SK-N-SH (cell line): ENCODE results near the gene NOP9.
"Not testable (repeated sequence)": the region's sequence is repeated elsewhere in the genome, so short reads cannot be mapped to it uniquely, and the experiment has no call there.

ENCODE experiments used
- FOXM1 ChIP-seq: IDR thresholded peaks from 2 replicates; pipeline ENCODE4 v1.4.0; 2012; ENCODE audit warnings: low read depth, mild to moderate bottlenecking
- USF2 ChIP-seq: fragments of 150-350 bp; IDR thresholded peaks from 2 replicates; pipeline ENCODE4 v1.6.1; 2017; ENCODE audit warnings: antibody characterized with exemption, low read length, low read depth, borderline replicate concordance
- TF ChIP-seq, protein P1 (sequence below): IDR thresholded peaks from 2 replicates; pipeline ENCODE4 v1.6.1; 2012; ENCODE audit warnings: mild to moderate bottlenecking, low read depth, low read length, moderate library complexity

DNA sequence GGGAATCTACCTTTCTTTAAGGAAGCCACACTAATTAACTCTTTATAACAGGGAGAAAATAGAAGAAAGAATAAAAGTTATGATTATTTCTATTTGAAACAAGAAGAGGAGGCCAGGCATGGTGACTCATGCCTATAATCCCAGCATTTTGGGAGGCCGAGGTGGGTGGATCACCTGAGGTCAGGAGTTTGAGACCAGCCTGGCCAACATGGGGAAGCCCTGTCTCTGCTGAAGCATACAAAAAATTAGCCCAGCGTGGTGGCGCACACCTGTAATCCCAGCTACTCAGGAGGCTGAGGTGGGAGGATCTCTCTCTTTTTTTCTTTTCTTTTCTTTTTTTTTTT, 54.8 kb downstream of the NOP9 start:
- TF ChIP-seq FOXM1, USF2: not testable (repeated sequence)
- TF ChIP-seq, protein P1, sequence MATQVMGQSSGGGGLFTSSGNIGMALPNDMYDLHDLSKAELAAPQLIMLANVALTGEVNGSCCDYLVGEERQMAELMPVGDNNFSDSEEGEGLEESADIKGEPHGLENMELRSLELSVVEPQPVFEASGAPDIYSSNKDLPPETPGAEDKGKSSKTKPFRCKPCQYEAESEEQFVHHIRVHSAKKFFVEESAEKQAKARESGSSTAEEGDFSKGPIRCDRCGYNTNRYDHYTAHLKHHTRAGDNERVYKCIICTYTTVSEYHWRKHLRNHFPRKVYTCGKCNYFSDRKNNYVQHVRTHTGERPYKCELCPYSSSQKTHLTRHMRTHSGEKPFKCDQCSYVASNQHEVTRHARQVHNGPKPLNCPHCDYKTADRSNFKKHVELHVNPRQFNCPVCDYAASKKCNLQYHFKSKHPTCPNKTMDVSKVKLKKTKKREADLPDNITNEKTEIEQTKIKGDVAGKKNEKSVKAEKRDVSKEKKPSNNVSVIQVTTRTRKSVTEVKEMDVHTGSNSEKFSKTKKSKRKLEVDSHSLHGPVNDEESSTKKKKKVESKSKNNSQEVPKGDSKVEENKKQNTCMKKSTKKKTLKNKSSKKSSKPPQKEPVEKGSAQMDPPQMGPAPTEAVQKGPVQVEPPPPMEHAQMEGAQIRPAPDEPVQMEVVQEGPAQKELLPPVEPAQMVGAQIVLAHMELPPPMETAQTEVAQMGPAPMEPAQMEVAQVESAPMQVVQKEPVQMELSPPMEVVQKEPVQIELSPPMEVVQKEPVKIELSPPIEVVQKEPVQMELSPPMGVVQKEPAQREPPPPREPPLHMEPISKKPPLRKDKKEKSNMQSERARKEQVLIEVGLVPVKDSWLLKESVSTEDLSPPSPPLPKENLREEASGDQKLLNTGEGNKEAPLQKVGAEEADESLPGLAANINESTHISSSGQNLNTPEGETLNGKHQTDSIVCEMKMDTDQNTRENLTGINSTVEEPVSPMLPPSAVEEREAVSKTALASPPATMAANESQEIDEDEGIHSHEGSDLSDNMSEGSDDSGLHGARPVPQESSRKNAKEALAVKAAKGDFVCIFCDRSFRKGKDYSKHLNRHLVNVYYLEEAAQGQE: not testable (repeated sequence)
